Pons (tissue), 1 donor: ENCODE measurements around the gene SMIM28.
"Not testable (repeated sequence)": the region's sequence is repeated elsewhere in the genome, so short reads cannot be mapped to it uniquely, and the experiment has no call there.

Experiments used
- DNase-seq: peaks from one replicate; pipeline ENCODE4 v3.0.0-alpha.2; 2016; ENCODE audit warnings: low spot score

Gene SMIM28

DNA sequence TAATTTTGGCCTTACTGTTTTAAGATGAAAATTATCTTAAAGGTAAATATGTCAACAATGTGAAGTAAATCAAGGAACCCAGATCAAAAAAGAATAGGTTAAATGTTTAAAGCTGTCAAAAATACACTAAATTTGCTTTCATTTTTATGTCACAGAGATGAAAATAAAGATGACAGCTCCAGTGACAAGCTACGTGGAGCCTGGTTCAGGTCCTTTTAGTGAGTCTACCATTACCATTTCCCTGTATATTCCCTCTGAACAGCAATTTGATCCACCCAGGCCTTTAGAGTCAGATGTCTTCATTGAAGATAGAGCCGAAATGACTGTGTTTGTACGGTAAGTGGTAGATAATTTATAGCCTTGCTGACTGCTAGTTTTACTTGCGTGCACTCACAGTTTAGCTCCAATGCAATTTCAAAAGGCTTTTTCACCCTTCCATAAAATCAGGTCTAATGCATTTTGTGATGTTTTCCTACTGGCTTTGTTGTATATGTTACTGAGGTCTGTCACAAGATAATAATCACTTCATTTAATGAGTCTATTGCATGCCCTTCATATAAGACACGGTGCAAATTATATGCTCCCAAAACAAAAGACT, 28.2 kb downstream of the SMIM28 start:
- DNase-seq: no peak

DNA sequence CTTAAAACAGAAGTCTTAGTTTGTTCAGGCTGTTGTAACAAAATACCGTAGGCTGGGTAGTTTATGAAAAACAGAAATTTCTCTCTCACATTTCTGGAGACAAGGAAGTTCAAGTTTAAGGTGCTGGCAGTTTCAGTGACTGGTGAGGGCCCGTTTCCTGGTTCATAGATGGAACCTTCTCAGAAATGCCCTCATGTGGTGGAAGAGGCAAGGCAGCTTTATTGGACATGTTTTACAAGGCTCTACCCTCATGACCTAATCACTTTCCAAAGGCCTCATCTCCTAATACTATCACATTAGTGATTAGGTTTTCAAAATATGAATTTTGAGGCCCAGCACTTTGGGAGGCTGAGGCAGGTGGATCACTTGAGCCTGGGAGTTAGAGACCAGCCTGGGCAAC, 28.7 kb downstream of the SMIM28 start:
- DNase-seq: no peak

DNA sequence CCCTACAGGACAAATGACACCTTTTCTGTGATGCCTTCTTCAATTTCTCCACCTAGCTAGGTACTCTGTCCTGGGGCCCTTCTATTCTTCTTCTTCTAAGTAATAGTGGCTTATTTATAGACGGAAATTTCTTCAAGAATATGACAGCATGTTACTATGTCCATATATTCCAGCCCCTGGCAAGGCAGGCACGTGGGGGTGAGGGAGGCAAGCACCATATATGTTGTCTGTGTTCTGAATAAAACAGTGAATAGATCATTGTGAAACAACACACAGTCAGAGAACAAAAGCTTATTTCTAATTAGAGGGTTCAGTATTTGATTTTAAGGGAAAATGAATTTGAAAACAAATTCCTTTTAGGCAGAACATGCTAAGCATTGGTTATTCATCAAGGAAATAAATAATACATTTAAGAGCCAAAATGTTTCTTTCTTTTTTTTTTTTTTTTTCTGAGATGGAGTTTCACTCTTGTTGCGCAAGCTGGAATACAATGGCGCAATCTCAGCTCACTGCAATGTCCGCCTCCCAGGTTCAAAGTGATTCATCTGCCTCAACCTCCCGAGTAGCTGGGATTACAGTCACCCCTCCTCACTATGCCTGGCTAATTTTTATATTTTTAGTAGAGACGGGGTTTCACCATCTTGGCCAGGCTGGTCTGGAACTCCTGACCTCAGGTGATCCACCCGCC, 32.5 kb downstream of the SMIM28 start:
- no peak for DNase-seq

DNA sequence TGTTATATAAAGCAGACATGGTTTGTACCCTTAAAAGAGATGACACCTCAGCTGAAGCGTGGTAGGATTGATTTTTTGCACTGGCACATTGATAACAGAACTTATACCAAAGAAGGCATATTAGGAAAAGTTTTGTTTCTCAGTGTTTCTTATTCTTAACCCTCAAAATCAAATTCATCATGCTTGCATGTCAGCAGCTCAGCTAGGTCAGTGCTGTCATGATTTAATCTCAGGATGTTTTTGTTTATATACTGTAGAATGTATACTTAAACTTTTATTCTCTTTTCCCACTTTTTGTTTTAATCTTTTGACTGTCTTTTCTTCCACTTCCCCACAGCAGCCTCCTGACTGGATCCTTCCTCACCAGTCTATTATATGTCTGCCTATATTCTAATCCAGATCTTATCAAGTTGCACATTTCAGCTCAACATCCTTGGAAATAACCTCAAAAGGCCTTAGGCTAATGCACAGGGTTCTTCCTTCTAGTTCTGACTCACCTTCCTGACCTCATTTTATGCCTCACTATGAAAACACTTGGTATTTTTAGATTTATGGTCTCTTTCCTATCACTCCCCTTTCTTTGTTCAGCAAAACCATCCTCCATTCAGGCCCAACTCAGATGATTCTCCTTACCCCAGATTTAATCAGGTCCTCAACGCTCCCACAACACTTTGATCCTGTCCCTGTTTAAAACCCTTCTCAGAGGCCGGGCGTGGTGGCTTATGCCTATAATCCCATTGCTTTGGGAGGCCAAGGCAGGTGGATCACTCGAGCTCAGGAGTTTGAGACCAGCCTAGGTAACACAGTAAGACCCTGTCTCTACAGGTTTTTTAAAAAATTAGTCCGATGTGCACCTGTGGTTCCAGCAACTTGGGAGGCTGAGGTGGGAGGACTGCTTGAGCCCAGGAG, 33.5 kb downstream of the SMIM28 start:
- DNase-seq: no peak

DNA sequence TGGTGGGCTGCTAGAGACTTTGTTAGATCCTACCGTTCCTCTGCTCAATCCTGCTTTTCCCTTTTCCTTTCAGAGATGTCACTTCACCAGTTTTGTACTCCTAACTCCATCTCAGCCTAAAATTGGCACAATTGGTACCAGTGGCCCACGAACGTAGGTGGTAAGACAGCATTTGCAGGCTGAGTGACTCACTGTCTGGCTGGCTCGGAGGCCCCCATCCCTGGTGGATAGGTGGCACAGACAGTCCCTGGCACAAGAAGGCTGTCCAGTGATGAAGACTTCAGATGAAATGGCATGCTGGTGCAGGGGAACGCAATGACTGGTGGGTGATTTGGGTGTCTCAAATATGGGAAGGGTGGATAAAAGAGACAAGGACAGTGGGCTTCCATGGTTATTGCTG, 37.4 kb downstream of the SMIM28 start:
- no peak for DNase-seq

DNA sequence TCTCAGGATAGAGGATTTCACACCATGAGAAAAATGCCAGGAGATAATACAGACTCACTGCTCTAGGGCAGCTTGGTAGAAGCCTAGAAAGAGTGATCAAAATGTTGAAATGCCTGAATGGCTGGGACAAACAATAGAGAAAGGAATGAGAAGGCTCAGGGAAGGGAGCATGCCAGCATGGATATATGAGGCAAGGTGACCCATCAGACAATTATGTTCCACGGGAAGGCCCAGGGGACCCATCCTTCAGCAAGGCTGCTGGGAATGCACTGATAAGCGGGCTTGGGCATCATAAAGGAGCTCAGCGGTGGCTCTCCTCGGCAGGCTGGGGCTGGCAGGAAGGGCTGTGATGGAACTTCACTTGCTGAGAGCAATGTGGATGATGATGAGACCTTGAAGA, 38.5 kb downstream of the SMIM28 start:
- DNase-seq: no peak

DNA sequence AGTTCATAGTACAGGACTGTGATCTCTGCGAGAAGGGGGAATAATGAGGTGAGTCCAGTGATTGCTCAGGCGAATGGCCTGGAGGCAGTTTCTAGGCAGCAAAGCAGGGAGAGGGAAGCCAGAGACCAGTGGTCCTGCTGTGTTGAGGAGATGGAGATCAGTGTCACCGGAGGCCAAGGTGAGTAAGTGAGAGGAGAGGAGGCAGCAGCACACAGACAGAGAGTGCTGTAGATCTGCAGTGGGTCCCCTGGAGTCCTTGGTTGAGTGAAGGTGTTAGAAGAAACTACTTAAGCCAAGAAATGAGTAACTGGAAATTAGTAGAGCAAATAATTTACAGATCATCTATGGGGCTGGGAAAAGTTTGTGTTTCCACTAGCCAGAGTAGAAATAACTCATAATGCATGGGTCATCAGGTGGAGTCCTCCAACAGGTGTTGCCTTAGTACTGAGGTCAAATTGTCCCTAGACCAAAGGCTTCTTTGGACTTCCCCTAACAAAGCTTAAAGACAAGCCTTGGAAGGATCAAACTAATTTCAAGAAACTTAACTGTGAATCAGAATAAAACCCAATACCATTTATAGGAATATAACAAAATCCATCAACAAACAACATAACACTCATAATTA, 39.9 kb downstream of the SMIM28 start:
- DNase-seq: no peak

DNA sequence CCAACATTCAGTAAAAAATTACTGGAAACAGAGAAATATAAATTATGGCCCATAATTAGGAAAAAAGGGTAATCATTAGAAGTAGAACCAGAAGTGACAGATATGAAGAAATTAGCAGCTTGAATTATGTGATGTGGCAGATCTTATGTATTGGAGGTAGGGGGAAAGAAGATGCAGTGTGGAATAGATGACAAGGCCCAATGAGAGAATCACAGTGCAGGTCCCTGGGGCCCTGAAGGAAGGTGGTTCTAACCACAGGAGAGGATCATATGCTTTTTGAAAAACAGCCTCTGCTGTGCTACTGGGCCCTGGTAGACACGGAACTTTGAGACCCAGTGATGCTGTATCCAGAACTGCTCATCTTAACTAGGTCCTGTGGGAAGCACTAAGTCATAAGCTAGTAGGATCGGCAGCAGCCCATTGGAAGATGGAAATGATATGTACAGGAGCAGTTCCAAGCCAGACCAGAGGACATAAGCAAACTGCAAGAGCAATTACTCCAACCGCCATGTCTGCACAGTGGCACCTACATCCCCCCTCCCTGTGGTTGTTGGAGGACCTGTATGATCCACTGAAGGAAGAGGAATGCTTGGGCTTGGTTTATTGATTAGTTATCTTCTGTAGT, 40.5 kb downstream of the SMIM28 start:
- no peak for DNase-seq

DNA sequence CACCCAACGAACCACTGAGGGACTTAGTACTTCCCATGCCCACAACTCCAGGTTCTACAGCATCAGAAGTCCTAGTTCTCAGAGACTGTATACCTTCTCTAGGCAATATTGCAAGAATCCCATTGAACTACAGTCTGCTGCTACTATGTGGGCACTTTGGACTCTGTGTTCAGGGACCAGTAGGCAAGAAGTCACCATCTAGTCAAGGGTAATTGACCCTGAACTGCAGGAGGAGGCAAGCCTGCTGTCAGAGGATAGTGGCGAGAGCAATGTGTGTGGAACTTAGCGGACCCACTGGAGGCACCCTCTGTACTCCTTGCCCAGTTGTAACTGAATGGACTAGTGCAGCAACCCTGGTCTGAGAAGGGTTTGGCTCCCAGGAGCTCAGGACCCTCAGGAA, 42.1 kb downstream of the SMIM28 start:
- no peak for DNase-seq

DNA sequence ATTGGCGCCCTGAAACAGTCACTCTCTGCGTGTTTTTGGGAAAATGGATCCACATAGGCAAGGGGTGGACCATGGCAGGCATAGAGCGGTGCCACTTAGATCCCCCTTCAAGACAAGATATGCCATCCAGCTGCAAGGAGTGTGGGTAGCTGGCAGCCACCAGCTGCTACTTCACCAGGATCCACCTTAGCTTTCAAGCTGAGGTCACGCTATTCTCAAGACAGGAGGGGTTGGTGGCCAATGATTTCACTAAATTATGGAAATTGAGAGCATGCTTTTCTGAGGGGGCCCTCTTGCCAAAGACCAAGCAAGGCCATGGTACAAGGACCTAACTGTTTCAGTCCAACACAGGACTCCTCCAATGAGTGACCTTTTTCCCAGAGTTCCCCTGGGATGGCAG, 42.7 kb downstream of the SMIM28 start:
- no peak for DNase-seq

DNA sequence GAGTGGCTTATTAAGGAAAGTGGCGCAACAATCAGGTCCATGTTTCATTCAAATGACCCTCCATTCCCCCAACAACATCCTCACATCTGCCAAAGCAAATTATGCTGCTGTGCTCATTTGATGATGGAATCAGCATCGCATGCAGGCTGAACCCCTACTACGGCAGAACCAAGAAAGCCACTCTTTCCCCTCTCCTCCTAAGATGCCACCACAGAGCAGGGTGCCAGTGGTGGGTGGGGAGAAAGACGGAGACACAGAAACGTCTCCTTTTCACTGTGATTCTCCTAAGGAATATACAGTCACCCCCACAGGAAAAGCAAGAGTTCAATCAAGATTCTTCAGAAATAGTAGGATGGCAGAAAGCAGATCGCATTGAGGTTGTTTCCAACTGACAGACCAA, 43.4 kb downstream of the SMIM28 start:
- DNase-seq: no peak

DNA sequence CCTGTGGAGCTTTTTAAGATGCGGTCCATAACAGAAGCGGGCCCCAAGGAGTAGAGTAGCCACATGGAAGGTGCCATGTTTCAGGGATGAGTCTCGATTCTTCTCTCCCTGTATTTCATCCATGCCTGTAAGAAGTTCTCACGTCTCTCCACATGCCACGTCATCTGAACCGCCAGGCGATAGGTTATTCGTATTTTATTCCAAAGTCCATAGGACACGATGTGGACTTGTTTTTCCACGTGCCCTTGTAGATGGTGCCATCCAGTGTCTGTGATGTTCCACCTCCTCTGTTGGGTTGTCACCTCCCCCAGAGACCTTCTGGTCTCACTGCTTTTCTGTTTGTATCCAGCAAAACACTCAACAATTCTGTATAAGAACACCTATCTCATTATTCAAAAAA, 43.9 kb downstream of the SMIM28 start:
- DNase-seq: no peak

DNA sequence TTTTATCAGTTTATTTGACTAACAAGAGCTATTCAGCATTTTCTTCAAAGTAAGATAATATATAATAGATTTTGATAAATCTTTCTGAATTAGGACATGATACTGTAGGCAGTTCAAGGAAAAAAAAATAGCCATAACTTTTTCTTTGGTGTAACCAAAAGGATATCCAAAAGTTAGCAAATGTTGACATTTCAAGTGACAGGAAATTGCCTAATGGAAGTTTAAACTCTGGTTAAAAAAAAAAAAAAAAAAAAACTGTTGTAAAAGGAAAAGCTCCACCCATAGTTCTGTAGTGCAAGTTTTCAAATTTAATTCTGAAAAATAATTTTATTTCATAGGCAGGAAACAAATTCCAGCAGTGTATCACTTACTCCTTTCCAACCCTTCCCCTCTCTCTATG, 45.2 kb downstream of the SMIM28 start:
- DNase-seq: no peak

DNA sequence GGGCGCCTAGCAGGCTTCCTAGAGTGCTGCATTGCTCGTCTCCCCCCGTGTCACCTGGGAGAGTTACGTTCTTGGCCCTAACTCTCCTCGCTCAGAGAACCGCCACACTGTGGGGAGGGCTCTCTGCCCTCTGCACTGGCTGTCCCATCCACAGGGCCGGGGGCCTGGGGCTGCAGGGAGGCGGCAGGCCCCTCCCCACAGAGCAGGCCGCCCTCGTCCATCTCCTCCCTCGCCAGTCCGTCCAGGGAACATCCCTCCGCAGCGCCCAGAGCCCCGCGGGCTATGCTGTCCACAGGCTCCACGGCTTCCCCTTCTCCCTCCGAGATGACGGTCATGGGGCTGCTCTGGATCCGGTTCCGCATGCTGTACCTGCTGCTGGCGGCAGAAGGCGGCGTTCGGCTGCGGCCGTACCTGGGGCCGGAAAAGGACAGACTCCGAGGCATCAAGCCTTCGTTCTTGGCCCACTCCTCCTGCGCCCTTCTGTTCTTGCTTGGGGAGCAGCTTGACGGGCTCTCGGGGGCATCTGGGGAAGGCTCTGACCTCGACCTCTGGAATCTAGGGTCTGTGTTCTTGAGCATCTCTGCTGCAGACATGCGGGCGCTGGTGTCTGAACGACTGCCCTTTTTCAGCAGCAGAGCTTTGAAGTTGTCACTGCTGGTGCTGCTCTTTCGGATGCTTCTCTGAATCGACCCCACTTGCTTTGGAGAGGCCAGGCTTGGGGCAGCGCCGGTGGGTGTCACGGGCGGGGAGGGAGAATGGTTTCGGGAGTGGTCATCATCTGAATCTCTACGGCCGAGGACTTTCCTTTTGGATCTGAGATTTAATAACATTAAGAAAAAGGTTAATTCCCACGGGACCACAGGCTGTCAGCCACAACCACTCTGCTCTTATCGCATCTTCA, 46.5 kb downstream of the SMIM28 start:
- no peak for DNase-seq

DNA sequence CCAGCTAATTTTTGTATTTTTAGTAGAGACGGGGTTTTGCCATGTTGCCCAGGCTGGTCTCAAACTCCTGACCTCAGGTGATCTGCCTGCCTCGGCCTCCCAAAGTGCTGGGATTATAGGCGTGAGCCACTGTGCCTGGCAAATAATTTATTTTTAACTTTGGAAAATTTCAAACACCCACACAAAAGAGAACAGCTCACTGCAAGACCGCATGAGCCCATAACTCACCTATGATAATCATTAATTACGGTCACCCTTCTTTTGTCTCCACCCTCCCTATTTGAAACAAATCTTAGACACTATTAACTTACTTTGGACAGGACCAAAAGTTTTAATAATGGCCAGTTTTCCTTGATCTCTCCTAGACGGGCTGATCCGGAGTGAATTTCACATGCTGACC, 47.6 kb downstream of the SMIM28 start:
- DNase-seq: not testable (repeated sequence)

DNA sequence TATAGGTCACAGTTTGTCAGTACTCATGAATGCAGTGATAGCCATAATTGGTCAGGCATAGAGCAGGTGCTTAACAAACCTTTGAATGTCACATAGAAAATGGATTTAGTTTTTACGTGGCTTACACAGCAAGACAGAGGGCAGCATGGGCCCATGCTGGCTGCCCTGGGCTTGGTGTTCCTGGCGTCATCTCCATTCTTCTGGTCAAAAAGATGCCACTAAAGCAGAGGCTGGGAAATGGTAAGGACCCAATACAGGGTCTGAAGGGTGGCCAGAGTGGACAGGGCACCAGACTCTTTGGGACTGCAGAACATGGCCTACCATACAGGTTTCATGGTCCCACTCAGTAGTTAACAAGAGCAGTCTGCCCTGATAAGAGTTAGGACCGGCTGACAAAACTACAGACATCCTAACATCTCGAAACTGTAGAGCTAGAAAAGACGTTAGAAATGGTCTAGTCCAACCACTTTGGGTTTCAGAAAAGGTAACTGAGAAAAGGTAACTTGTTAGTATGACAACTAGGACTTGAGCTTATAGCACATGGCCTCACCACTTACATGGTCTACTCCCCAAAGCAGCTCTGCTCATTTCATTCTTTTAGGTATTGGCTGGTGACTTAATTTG, 48.9 kb downstream of the SMIM28 start:
- no peak for DNase-seq

DNA sequence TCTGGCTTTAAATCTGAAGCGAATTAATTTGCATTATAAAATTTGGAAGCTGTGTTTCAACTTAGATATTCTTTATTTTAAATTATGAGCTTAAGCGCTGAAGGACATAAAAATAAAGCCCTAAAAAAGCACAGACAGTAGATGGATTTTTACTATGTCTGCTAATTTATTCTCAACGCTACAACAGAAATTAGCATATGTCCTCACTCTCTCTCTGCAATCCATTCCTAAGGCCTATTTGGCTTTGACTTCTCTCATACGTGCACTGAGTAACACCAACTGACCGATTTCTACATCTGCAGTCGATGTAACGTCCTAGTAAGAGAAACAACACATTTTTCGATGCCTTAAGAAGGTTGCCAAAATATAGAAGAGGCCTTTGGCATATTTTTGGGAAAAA, 50.0 kb downstream of the SMIM28 start:
- DNase-seq: no peak

DNA sequence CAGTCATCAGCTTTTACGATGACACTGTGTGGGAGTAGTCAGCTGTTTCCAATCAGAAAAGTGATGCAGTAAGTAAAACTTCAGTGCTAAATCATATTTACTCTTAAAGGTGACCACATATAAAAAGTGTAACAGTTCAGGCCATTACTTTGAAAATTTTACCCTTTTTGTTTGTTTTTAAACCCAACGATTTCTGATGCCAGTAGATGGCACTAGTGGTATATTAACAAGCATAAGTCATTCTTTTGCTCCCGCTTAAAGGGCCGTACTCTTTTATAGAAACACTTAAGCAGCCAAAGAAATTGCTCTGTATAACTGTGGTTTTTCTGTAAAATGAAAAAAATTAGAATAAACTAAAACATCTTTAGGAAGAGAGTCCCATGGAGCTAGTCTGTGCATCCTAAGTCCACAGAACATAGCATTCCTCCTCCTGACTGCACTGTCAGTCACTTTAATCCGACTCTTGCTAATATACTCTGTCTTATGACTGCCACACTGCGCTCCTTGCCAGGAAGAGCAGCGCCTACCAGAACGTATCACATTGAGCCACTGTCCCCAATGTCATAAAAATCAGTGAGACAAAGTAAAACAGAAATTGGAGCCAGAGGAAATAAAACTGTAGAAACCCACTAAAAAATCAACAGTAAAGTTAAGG, 51.4 kb downstream of the SMIM28 start:
- peak; percentile 84 for DNase-seq

DNA sequence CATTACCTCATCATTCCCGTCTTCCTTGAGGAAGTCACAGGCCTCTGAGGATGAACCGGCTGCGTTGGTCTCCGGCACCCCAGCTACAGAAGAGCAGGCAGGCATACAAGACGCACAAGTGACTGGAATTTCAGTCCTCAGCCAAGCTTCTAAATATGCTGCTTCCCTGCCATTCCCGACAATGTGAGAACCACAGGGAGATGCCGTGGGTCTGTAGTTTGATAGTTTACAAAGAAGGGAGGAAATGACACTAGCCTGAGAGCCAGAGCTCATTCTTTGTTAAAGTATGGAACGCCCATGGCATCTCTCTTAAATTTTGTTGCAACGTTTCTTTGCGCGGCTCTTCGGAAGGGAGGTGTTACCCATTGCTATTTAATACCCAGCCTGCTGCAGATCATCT, 52.1 kb downstream of the SMIM28 start:
- DNase-seq: no peak
